Lower leg skin (tissue), 4 donors: Measurements from ENCODE around the gene SYNGR3. TPM values are rescaled to one million over a fixed set of nuclear protein-coding genes. Genes with fewer than 3 reads are reported as not detected.
"Not testable (repeated sequence)": the region's sequence is repeated elsewhere in the genome, so short reads cannot be mapped to it uniquely, and the experiment has no call there.

Source experiments
- DNase-seq, 2 donors: peaks; one replicate each; pipeline ENCODE4 v3.0.0-alpha.2; 2019; ENCODE audit warnings: low spot score in 2 of 2
- H3K4me3 ChIP-seq: fragments of 200-600 bp; sonication (generic); 2 replicates; pipeline ENCODE4 v1.5.1; 2017; ENCODE audit warnings: mild to moderate bottlenecking, low read depth; ENCODE audit not compliant: poor library complexity, severe bottlenecking
- POLR2A ChIP-seq, 2 donors: fragments of 450-650 bp; IDR thresholded peaks; one replicate each; pipeline ENCODE4 v1.6.1; 2016 to 2017; ENCODE audit warnings: antibody characterized with exemption in 2 of 2, mild to moderate bottlenecking in 1 of 2, moderate library complexity in 1 of 2
- WGBS, 2 donors: methylation state at CpG; one replicate each; pipeline ENCODE4 v1.1.5; 2018; 5-methylcytosine and 5-hydroxymethylcytosine counted together
- intact Hi-C: fragments of 100-400 bp; cut with DNase I; formaldehyde crosslinking; loops from one replicate; pipeline ENCODE4 v1.15.0; 2023; ENCODE audit warnings: low total_unique reads
- total RNA-seq, 4 donors: library from RNA; depleted of rRNA; stranded (reverse); fragments of >200 nt; gene quantifications; one replicate each; pipeline ENCODE4 v1.1.0, GENCODE V29; 2016
- TF ChIP-seq, protein P1 (sequence below), 3 donors: fragments of 450-650 bp; IDR thresholded peaks; one replicate each; pipeline ENCODE4 v1.5.1; 2016; ENCODE audit warnings: antibody characterized with exemption in 3 of 3, mild to moderate bottlenecking in 3 of 3, moderate library complexity in 2 of 3

The SYNGR3 gene
- total RNA-seq, 4 donors from 2014 or later: 0.72 to 1.1 (median 0.78) TPM; not detected in 1

DNA sequence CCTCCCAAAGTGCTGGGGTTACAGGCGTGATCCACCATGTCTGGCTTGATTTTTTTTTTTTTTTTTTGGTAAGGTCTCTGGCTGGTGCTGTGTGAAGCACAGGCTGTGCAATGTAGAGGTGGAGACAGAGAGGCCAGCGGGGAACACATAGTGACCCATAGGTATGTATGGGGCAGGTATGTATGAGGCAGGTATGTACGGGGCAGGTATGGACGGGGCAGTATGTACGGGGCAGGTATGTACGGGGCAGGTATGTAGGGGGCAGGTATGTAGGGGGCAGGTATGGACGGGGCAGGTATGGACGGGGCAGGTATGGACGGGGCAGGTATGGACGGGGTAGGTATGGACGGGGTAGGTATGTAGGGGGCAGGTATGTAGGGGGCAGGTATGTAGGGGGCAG is 40.3 kb upstream of the SYNGR3 start:
- no peak for TF ChIP-seq POLR2A (IDR thresholded peaks at IDR 0.05)
- TF ChIP-seq, protein P1, sequence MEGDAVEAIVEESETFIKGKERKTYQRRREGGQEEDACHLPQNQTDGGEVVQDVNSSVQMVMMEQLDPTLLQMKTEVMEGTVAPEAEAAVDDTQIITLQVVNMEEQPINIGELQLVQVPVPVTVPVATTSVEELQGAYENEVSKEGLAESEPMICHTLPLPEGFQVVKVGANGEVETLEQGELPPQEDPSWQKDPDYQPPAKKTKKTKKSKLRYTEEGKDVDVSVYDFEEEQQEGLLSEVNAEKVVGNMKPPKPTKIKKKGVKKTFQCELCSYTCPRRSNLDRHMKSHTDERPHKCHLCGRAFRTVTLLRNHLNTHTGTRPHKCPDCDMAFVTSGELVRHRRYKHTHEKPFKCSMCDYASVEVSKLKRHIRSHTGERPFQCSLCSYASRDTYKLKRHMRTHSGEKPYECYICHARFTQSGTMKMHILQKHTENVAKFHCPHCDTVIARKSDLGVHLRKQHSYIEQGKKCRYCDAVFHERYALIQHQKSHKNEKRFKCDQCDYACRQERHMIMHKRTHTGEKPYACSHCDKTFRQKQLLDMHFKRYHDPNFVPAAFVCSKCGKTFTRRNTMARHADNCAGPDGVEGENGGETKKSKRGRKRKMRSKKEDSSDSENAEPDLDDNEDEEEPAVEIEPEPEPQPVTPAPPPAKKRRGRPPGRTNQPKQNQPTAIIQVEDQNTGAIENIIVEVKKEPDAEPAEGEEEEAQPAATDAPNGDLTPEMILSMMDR (IDR thresholded peaks at IDR 0.05): no peak
- WGBS, 2 donors: 75 to 81% methylated on average over 8 to 11 of the region's 11 CpGs
- intact Hi-C loops: no loop called here

DNA sequence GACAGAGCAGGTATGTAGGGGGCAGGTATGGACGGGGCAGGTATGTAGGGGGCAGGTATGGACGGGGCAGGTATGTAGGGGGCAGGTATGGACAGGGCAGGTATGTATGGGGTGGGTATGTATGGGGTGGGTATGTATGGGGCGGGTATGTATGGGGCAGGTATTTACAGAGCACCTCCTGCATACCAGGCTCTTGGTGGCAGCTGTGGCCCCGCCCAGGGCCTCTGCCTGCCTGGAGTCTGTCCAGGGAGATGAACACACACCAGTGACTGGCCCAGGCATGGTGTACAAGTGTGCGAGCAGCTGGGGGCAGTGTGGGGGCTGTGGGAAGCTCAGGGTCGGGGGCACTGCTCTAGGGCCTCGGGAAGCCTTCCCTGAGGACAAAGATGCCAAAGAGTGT is 39.7 kb upstream of the SYNGR3 start:
- H3K4me3 ChIP-seq: no peak overlapping the region
- no peak for DNase-seq
- TF ChIP-seq POLR2A (IDR thresholded peaks at IDR 0.05): no peak
- TF ChIP-seq, protein P1 (IDR thresholded peaks at IDR 0.05): no peak
- intact Hi-C loops: loop anchor here (2.0 kb wide), 1 partner anchor 39 kb away; no protein-coding TSS in a partner anchor
- WGBS, 2 donors: 34 to 35% methylated on average over 7 of the region's 7 CpGs

More for the DNA sequence above, 40.3 kb upstream of the SYNGR3 start:
- no peak for DNase-seq
- H3K4me3 ChIP-seq: no peak overlapping the region

DNA sequence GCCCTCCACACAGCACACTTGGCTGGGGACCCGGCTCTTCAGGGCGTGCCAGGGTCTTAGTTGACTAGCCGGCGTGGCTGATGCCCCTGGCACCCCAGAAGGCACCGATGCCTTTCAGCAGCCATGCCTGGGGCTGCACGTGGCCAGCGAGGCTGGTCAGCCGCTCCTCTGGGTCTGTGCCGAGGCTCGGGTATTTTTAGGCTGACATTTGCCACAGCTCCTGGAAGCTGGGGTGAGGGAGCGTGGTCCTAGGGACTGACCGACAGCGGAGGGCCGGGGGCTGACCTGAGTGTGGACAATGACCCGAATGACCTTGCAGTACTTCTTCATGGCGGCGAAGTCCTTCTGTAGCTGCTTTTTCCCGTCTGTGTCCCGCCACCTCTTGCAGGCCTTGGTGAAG is 39.2 kb upstream of the SYNGR3 start:
- TF ChIP-seq, protein P1 (IDR thresholded peaks at IDR 0.05): no peak
- no peak for TF ChIP-seq POLR2A (IDR thresholded peaks at IDR 0.05)
- intact Hi-C loops: loop anchor here (2.0 kb wide), 1 partner anchor 40 kb away; no protein-coding TSS in a partner anchor
- H3K4me3 ChIP-seq: no peak overlapping the region
- DNase-seq: no peak
- 65 to 79% methylated on average over 15 to 19 of the region's 19 CpGs for WGBS, 2 donors

DNA sequence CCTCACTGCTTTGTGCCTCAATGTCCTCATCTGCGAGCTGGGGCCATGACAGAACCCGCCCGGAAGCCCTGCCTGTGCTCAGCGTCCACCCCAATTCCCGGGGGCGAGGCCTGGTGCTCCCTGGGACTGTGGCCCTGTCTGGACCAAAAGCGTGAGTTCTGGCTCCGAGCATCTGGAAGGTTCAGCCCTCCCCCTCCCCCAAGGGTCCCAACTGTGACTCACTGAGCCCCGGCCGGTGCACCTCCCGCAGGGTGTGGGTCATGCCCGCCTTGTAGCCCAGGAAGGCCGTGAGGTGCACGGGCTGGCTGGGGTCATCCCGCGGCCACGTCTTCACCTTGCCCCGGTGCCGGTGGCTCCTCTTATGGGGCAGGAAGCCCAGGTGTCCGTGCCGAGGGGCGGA is 36.0 kb upstream of the SYNGR3 start:
- intact Hi-C loops: no loop called here
- TF ChIP-seq, protein P1 (IDR thresholded peaks at IDR 0.05): no peak
- TF ChIP-seq POLR2A (IDR thresholded peaks at IDR 0.05): no peak

DNA sequence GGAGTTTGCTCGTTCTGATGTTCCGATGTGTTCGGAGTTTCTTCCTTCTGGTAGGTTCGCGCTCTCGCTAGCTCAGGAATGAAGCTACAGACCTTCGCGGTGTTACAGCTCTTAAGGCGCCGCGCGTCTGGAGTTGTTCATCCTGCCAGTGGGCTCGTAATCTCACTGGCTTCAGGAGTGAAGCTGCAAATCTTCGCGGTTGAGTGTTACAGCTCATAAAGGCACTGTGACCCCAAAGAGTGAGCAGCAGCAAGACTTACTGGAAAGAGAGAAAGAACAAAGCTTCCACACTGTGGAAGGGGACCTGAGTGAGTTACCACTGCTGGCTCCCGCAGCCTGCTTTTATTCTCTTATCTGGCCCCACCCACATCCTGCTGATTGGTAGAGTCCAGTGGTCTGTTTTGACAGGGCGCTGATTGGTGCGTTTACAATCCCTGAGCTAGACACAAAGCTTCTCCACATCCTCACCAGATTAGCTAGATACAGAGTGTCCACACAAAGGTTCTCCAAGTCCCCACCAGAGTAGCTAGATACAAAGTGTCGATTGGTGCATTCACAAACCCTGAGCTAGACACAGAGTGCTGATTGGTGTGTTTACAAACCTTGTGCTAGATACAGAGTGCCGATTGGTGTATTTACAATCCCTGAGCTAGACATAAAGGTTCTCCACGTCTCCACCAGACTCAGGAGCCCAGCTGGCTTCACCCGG is 32.2 kb upstream of the SYNGR3 start:
- DNase-seq, intact Hi-C loops, H3K4me3 ChIP-seq: not testable (repeated sequence)
- WGBS, 2 donors: 85 to 88% methylated on average over 18 to 20 of the region's 22 CpGs

More for the DNA sequence above, 36.0 kb upstream of the SYNGR3 start:
- no peak for DNase-seq
- WGBS, 2 donors: 90 to 93% methylated on average over 22 of the region's 22 CpGs
- no peak overlapping the region for H3K4me3 ChIP-seq

DNA sequence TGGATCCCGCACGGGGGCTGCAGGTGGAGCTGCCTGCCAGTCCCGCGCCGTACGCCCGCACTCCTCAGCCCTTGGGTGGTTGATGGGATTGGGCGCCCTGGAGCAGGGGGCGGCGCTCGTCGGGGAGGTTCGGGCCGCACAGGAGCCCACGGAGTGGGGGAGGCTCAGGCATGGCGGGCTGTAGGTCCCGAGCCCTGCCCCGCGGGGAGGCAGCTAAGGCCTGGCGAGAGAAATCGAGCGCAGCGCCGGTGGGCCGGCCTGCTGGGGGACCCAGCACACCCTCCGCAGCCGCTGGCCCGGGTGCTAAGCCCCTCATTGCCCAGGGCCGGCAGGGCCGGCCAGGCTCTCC is 31.7 kb upstream of the SYNGR3 start:
- H3K4me3 ChIP-seq, intact Hi-C loops, DNase-seq: not testable (repeated sequence)
- 81 to 93% methylated on average over 16 to 28 of the region's 30 CpGs for WGBS, 2 donors
